ENCODE results near the gene PDLIM4.

Gene PDLIM4

GRCh38 chr5:132315529-132316067, 58.1 kb downstream of the PDLIM4 start:
- TF ChIP-seq RAD21 (IDR thresholded peaks at IDR 0.05; ENCODE audit: low read depth): peak; percentile 27; the same call in 1 of the 2 replicates
- TF ChIP-seq FOXM1 (IDR thresholded peaks at IDR 0.05; ENCODE audit: borderline replicate concordance, low read depth): no peak

GRCh38 chr5:132319975-132320374, 62.5 kb downstream of the PDLIM4 start:
- TF ChIP-seq YY1 (IDR thresholded peaks at IDR 0.05; ENCODE audit: low read depth): no peak
- TF ChIP-seq REST (IDR thresholded peaks at IDR 0.05; ENCODE audit: low read depth): no peak
- no peak for TF ChIP-seq USF1 (IDR thresholded peaks at IDR 0.05)
- TF ChIP-seq ZBTB7A (IDR thresholded peaks at IDR 0.05; ENCODE audit: low read depth): no peak
- no peak for TF ChIP-seq TCF12 (IDR thresholded peaks at IDR 0.05; ENCODE audit: low read depth)
- TF ChIP-seq EP300 (IDR thresholded peaks at IDR 0.05; ENCODE audit: borderline replicate concordance): no peak
- no peak for TF ChIP-seq TEAD4 (IDR thresholded peaks at IDR 0.05)
- TF ChIP-seq MAX (IDR thresholded peaks at IDR 0.05): no peak
- TF ChIP-seq EGR1 (IDR thresholded peaks at IDR 0.05): no peak
- TF ChIP-seq CEBPB (IDR thresholded peaks at IDR 0.05): no peak
- TF ChIP-seq CREB1 (IDR thresholded peaks at IDR 0.05; ENCODE audit: low read depth): no peak
- no peak for TF ChIP-seq FOXM1 (IDR thresholded peaks at IDR 0.05; ENCODE audit: borderline replicate concordance, low read depth)
- no peak for TF ChIP-seq NFIC (IDR thresholded peaks at IDR 0.05)
- TF ChIP-seq RAD21 (IDR thresholded peaks at IDR 0.05; ENCODE audit: low read depth): no peak

- TF ChIP-seq FOXM1 (IDR thresholded peaks at IDR 0.05; ENCODE audit: borderline replicate concordance, low read depth): no peak
- TF ChIP-seq YY1 (IDR thresholded peaks at IDR 0.05; ENCODE audit: low read depth): no peak
- TF ChIP-seq NFIC (IDR thresholded peaks at IDR 0.05): no peak
- TF ChIP-seq RAD21 (IDR thresholded peaks at IDR 0.05; ENCODE audit: low read depth): no peak
- TF ChIP-seq TCF12 (IDR thresholded peaks at IDR 0.05; ENCODE audit: low read depth): no peak
- no peak for TF ChIP-seq TEAD4 (IDR thresholded peaks at IDR 0.05)
- no peak for TF ChIP-seq EGR1 (IDR thresholded peaks at IDR 0.05)
- TF ChIP-seq MAX (IDR thresholded peaks at IDR 0.05): no peak
- no peak for TF ChIP-seq ZBTB7A (IDR thresholded peaks at IDR 0.05; ENCODE audit: low read depth)
- TF ChIP-seq USF1 (IDR thresholded peaks at IDR 0.05): no peak
- no peak for TF ChIP-seq CREB1 (IDR thresholded peaks at IDR 0.05; ENCODE audit: low read depth)
- TF ChIP-seq CEBPB (IDR thresholded peaks at IDR 0.05): no peak
Measured at GRCh38 chr5:132321109-132321721, 63.7 kb downstream of the PDLIM4 start.

- TF ChIP-seq TAF1 (IDR thresholded peaks at IDR 0.05; ENCODE audit: low read depth) (no peak), YY1 (IDR thresholded peaks at IDR 0.05; ENCODE audit: low read depth) (no peak), CEBPB (IDR thresholded peaks at IDR 0.05) (no peak), TEAD4 (IDR thresholded peaks at IDR 0.05) (no peak), RAD21 (IDR thresholded peaks at IDR 0.05; ENCODE audit: low read depth) (no peak), ZBTB7A (IDR thresholded peaks at IDR 0.05; ENCODE audit: low read depth) (no peak), EP300 (IDR thresholded peaks at IDR 0.05; ENCODE audit: borderline replicate concordance) (no peak), MAX (IDR thresholded peaks at IDR 0.05) (no peak), NFIC (IDR thresholded peaks at IDR 0.05) (no peak), TCF12 (IDR thresholded peaks at IDR 0.05; ENCODE audit: low read depth) (no peak), EGR1 (IDR thresholded peaks at IDR 0.05) (no peak), CREB1 (IDR thresholded peaks at IDR 0.05; ENCODE audit: low read depth) (no peak), USF1 (IDR thresholded peaks at IDR 0.05) (no peak), FOXM1 (IDR thresholded peaks at IDR 0.05; ENCODE audit: borderline replicate concordance, low read depth) (no peak), REST (IDR thresholded peaks at IDR 0.05; ENCODE audit: low read depth) (no peak)
Measured at GRCh38 chr5:132322266-132322665, 64.8 kb downstream of the PDLIM4 start.
